H1 (cell line): Measurements from ENCODE around the gene SPDYC. TPM values are rescaled to one million over a fixed set of nuclear protein-coding genes. Genes with fewer than 3 reads are reported as not detected.

ENCODE experiments used
- CTCF ChIA-PET: fragments of 300-600 bp; sonication (Branson Sonifier 250); formaldehyde crosslinking; loops from one replicate; lab custom pipeline; 2021; ENCODE audit not compliant: partially characterized antibody; lab: Charles Lee
- POLR2A ChIA-PET: fragments of 300-600 bp; sonication (Branson Sonifier 250); formaldehyde crosslinking; loops from one replicate; lab custom pipeline; 2021; ENCODE audit warnings: inconsistent platforms; ENCODE audit not compliant: partially characterized antibody; lab: Charles Lee
- DNase-seq, 2 experiments: peaks; one replicate each; pipeline versions ENCODE4 v3.0.0 to v3.0.0-alpha.2; 2010 to 2022; ENCODE audit warnings: low spot score in 2 of 2, low read depth in 1 of 2, mixed read lengths in 1 of 2
- FAIRE-seq: peaks from 2 replicates; lab custom pipeline; 2011; peaks lifted over from hg19 to GRCh38; lab: Jason Lieb, UNC
- H2AFZ ChIP-seq: 2 replicates; pipeline ENCODE4 v1.8.1; 2012; ENCODE audit warnings: low read length, inconsistent platforms
- H2AK5ac ChIP-seq: 2 replicates; pipeline ENCODE4 v1.6.1; 2013; ENCODE audit warnings: low read depth, low read length
- H2BK120ac ChIP-seq: replicated peaks from 2 replicates; pipeline ENCODE3; 2013; ENCODE audit warnings: low read depth, low read length, inconsistent platforms
- H2BK12ac ChIP-seq: 2 replicates; pipeline ENCODE4 v1.6.1; 2013; ENCODE audit warnings: low read depth, low read length
- H2BK15ac ChIP-seq: 2 replicates; pipeline ENCODE4 v1.6.1; 2013; ENCODE audit warnings: low read length
- H2BK20ac ChIP-seq: 2 replicates; pipeline ENCODE4 v1.6.1; 2013; ENCODE audit warnings: low read length
- H2BK5ac ChIP-seq: 2 replicates; pipeline ENCODE4 v1.6.1; 2013; ENCODE audit warnings: low read depth, low read length
- H3K14ac ChIP-seq: 2 replicates; pipeline ENCODE4 v1.6.1; 2013; ENCODE audit warnings: inconsistent platforms; ENCODE audit not compliant: insufficient read length
- H3K18ac ChIP-seq: 2 replicates; pipeline ENCODE4 v1.6.1; 2013; ENCODE audit warnings: low read length; ENCODE audit errors: extremely low read depth
- H3K23ac ChIP-seq: 2 replicates; pipeline ENCODE4 v1.6.1; 2013; ENCODE audit warnings: inconsistent platforms; ENCODE audit not compliant: insufficient read length
- H3K23me2 ChIP-seq: 2 replicates; pipeline ENCODE4 v1.6.1; 2013; ENCODE audit warnings: low read depth, low read length
- H3K27ac ChIP-seq: 2 replicates; pipeline ENCODE4 v1.6.1; 2011; ENCODE audit warnings: low read depth, low read length, inconsistent platforms
- H3K27me3 ChIP-seq, 4 experiments: replicated peaks in 1 of 4; 1 replicate in 1 of 4; 2 replicates in 3 of 4; pipeline versions ENCODE4 v1.6.1 to v1.8.1; 2011 to 2013; ENCODE audit warnings: low read length in 3 of 4, mild to moderate bottlenecking in 3 of 4, inconsistent platforms in 2 of 4, mixed read lengths in 2 of 4, moderate library complexity in 1 of 4; ENCODE audit not compliant: control insufficient read depth in 3 of 4, insufficient read depth in 3 of 4; ENCODE audit errors: extremely low read depth in 1 of 4
- H3K36me3 ChIP-seq, 4 experiments: 2 replicates each; pipeline versions ENCODE4 v1.6.1 to v1.8.1; 2011 to 2013; ENCODE audit warnings: mild to moderate bottlenecking in 4 of 4, low read length in 3 of 4, moderate library complexity in 2 of 4, control low read depth in 1 of 4, inconsistent platforms in 1 of 4; ENCODE audit not compliant: insufficient read depth in 4 of 4, control insufficient read depth in 2 of 4
- H3K4ac ChIP-seq: replicated peaks from 2 replicates; pipeline ENCODE3; 2013; ENCODE audit warnings: low read length, low read depth, mixed read lengths, inconsistent platforms; ENCODE audit not compliant: insufficient read length
- H3K4me1 ChIP-seq, 4 experiments: replicated peaks in 1 of 4; 1 replicate in 1 of 4; 2 replicates in 3 of 4; pipeline versions ENCODE4 v1.6.1 to v1.8.1; 2011 to 2013; ENCODE audit warnings: low read length in 3 of 4, inconsistent platforms in 2 of 4, mixed read lengths in 1 of 4; ENCODE audit not compliant: insufficient read depth in 4 of 4, control insufficient read depth in 3 of 4
- H3K4me2 ChIP-seq, 2 experiments: 2 replicates each; pipeline versions ENCODE4 v1.6.1 to v1.8.1; 2011 to 2013; ENCODE audit warnings: low read depth in 2 of 2, low read length in 2 of 2, control low read depth in 1 of 2, inconsistent platforms in 1 of 2, mild to moderate bottlenecking in 1 of 2; ENCODE audit not compliant: insufficient read depth in 1 of 2
- H3K4me3 ChIP-seq, 4 experiments: fragments of 200-600, 300-600 bp in 1 of 4; sonication (generic), shearing (Covaris generic), sonication (Bioruptor Twin) in 1 of 4; 2 replicates each; pipeline versions ENCODE4 v1.5.1 to v1.8.1; 2011 to 2016; ENCODE audit warnings: low read length in 4 of 4, low read depth in 3 of 4, control low read depth in 2 of 4, inconsistent platforms in 2 of 4, mild to moderate bottlenecking in 2 of 4, mixed read lengths in 1 of 4, moderate library complexity in 1 of 4; ENCODE audit not compliant: insufficient read depth in 2 of 4; ENCODE audit errors: extremely low read depth in 1 of 4
- H3K56ac ChIP-seq: replicated peaks from 2 replicates; pipeline ENCODE3; 2013; ENCODE audit warnings: low read depth, mild to moderate bottlenecking, mixed read lengths, low read length, inconsistent platforms; ENCODE audit not compliant: insufficient read length
- H3K79me1 ChIP-seq: 2 replicates; pipeline ENCODE4 v1.6.1; 2013; ENCODE audit warnings: low read depth, low read length, control low read depth
- H3K79me2 ChIP-seq, 2 experiments: 2 replicates each; pipeline versions ENCODE4 v1.6.1 to v1.8.1; 2012 to 2013; ENCODE audit warnings: low read length in 2 of 2, mild to moderate bottlenecking in 2 of 2, inconsistent platforms in 1 of 2; ENCODE audit not compliant: insufficient read depth in 2 of 2, control insufficient read depth in 1 of 2
- H3K9ac ChIP-seq, 4 experiments: replicated peaks in 1 of 4; 1 replicate in 1 of 4; 2 replicates in 3 of 4; pipeline versions ENCODE4 v1.6.1 to v1.8.1; 2011 to 2013; ENCODE audit warnings: low read depth in 3 of 4, low read length in 3 of 4, control low read depth in 2 of 4, mild to moderate bottlenecking in 2 of 4, moderate library complexity in 2 of 4, inconsistent platforms in 1 of 4; ENCODE audit errors: extremely low read depth in 1 of 4
- H3K9me3 ChIP-seq, 2 experiments: 2 replicates each; pipeline versions ENCODE4 v1.6.1 to v1.8.1; 2012 to 2013; ENCODE audit warnings: mild to moderate bottlenecking in 2 of 2, moderate library complexity in 2 of 2, control low read depth in 1 of 2, inconsistent platforms in 1 of 2, low read depth in 1 of 2, low read length in 1 of 2, mixed read lengths in 1 of 2; ENCODE audit not compliant: insufficient read depth in 2 of 2
- H4K20me1 ChIP-seq, 2 experiments: replicated peaks in 1 of 2; 2 replicates each; pipeline versions ENCODE3 to v1.8.1; 2011 to 2013; ENCODE audit warnings: inconsistent platforms in 2 of 2, low read length in 2 of 2, mild to moderate bottlenecking in 1 of 2; ENCODE audit not compliant: insufficient read depth in 2 of 2, control insufficient read depth in 1 of 2
- H4K5ac ChIP-seq: 2 replicates; pipeline ENCODE4 v1.6.1; 2013; ENCODE audit warnings: low read length, low read depth, mixed read lengths, inconsistent platforms; ENCODE audit not compliant: insufficient read length
- H4K8ac ChIP-seq: 2 replicates; pipeline ENCODE4 v1.8.0; 2013; ENCODE audit warnings: mild to moderate bottlenecking, moderate library complexity, low read length, inconsistent platforms; ENCODE audit not compliant: insufficient read depth; ENCODE audit errors: extremely low read depth
- H4K91ac ChIP-seq: replicated peaks from 2 replicates; pipeline ENCODE3; 2013; ENCODE audit warnings: low read length, mixed read lengths, inconsistent platforms; ENCODE audit not compliant: insufficient read length
- CHD2 ChIP-seq: IDR thresholded peaks from 2 replicates; pipeline ENCODE4 v1.6.1; 2012; ENCODE audit warnings: low read length, improper control_type of control experiment
- KDM1A ChIP-seq: fragments of 200-600, 300-600 bp; sonication (generic); IDR thresholded peaks from 2 replicates; pipeline ENCODE4 v1.7.1; 2016; ENCODE audit warnings: mild to moderate bottlenecking, low read length, borderline replicate concordance
- POLR2A ChIP-seq, 2 experiments: IDR thresholded peaks; 1 replicate in 1 of 2; 2 replicates in 1 of 2; pipeline ENCODE4 v1.6.1; 2011; ENCODE audit warnings: low read depth in 2 of 2, low read length in 2 of 2, mild to moderate bottlenecking in 2 of 2; ENCODE audit errors: control extremely low read depth in 1 of 2
- SP1 ChIP-seq: IDR thresholded peaks from 2 replicates; pipeline ENCODE4 v1.6.1; 2011; ENCODE audit warnings: low read depth, low read length
- SUZ12 ChIP-seq: fragments of 200-600 bp; sonication (generic); IDR thresholded peaks from 2 replicates; pipeline ENCODE4 v1.6.1; 2012; ENCODE audit warnings: mild to moderate bottlenecking, inconsistent platforms, low read length, moderate library complexity, mixed read lengths
- TEAD4 ChIP-seq: IDR thresholded peaks from 2 replicates; pipeline ENCODE4 v1.6.1; 2012; ENCODE audit warnings: low read depth, low read length, inconsistent platforms, mixed read lengths
- WGBS, 2 experiments: shearing (Covaris generic) in 1 of 2; methylation state at CpG; one replicate each; pipeline versions ENCODE4 v1.1.6 to v1.1.7; 2013 to 2015; ENCODE audit warnings: low lambda C conversion rate in 2 of 2, mixed read lengths in 2 of 2, inconsistent platforms in 1 of 2, low coverage in 1 of 2, missing lambda C conversion rate in 1 of 2; ENCODE audit not compliant: insufficient replicate concordance in 2 of 2, insufficient coverage in 1 of 2, insufficient read length in 1 of 2; ENCODE audit errors: extremely low coverage in 1 of 2, missing lambda C conversion rate in 1 of 2; 5-methylcytosine and 5-hydroxymethylcytosine counted together
- polyA plus RNA-seq, 7 experiments: library from polyadenylated mRNA; depleted of rRNA in 3 of 7; stranded (reverse) in 5 of 7; unstranded in 2 of 7; fragments of >200 nt in 5 of 7; fragments of 200-250 nt in 2 of 7; gene quantifications; 1 replicate in 5 of 7; 2 replicates in 1 of 7; 4 replicates in 1 of 7; pipeline versions ENCODE4 v1.2.1 to v1.2.3, GENCODE V29; 2011 to 2013; ENCODE audit warnings: missing spikeins in 2 of 7, mixed read lengths in 2 of 7
- total RNA-seq: library from RNA; stranded (reverse); fragmentation: NEBNext Ultra II Directional; extraction: Animal tissue kit (Norgen Biotek cat#: 25700); gene quantifications from 2 replicates; pipeline ENCODE4 v1.2.1, GENCODE V29; 2021

Gene SPDYC
- total and polyA plus RNA-seq, 2 of the 8 experiments (the other 6 are each of a cell fraction or from before 2014, with no cell fraction given), result 0.15 TPM; not detected in 1

DNA sequence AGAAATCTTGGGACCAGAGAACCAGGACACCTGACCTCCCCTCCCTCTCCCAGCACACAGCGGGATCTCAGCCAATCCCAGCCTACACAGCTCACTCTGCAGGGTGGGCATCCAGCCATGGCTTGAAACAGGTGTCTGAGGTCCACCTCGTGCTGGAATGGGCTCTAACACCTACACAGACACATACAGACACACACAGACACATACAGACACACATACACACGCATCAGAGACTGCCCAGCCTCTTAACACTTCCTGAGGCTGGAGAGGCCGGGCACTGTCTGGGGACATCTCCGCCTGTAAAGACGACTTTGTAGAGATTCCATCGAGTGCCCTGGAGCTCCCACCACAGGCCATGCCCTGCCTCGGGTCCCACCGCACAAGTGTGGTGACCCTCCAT lies 48.4 kb downstream of the SPDYC start:
- no peak overlapping the region for H3K14ac ChIP-seq
- no peak overlapping the region for H4K8ac ChIP-seq
- no peak overlapping the region; the same call in 1 of the 2 replicates for H3K27ac ChIP-seq
- TF ChIP-seq TEAD4 (no peak), SP1 (no peak), SUZ12 (no peak), POLR2A (IDR thresholded peaks at IDR 0.05; ENCODE audit: control extremely low read depth in 1 of 2, low read depth in 2 of 2, low read length in 2 of 2) (no peak), CHD2 (no peak), KDM1A (no peak)
- TF ChIP-seq, all 59 proteins: peak for 0
- no peak overlapping the region for H3K56ac ChIP-seq
- H3K79me1 ChIP-seq, result peaks cover 4% of the 10 kb centered on the region
- no peak overlapping the region; the same call in 1 of the 2 replicates for H2BK5ac ChIP-seq
- H2BK20ac ChIP-seq, result no peak overlapping the region
- H3K9me3 ChIP-seq, result no peaks in the 10 kb centered on the region
- peaks cover 0 to 15% of the 10 kb centered on the region in 2 experiments; a peak in 1 of 4 replicates for H3K79me2 ChIP-seq
- no peak overlapping the region for H2BK12ac ChIP-seq
- H3K27me3 ChIP-seq, result no peaks in the 10 kb centered on the region
- H3K36me3 ChIP-seq, result peaks cover 0 to 5% (median 2%) of the 10 kb centered on the region in 4 experiments; a peak in 2 of 8 replicates
- H4K20me1 ChIP-seq, result peaks cover 0 to 3% of the 10 kb centered on the region in 2 experiments
- WGBS, 2 experiments, result 93% methylated on average over 9 of the region's 9 CpGs; no CpG with 5 or more reads in 1 of the 2 experiments
- H3K4me1 ChIP-seq, result peaks cover 0 to 19% (median 13%) of the 10 kb centered on the region in 4 experiments; a peak in 6 of 7 replicates
- FAIRE-seq (no peak), DNase-seq (no peak)
- no peak overlapping the region for H3K18ac ChIP-seq
- peak overlapping the region; percentile 3; the same call in 1 of the 2 replicates for H2AK5ac ChIP-seq
- H4K91ac ChIP-seq, result no peak overlapping the region
- POLR2A ChIA-PET, result interaction anchor here (0.6 to 18.1 kb wide), 9 partner anchors 8 to 100 kb away, joined by 3 to 324 read pairs (median 6); partner anchors contain the start of gene ZNHIT2
- H3K4ac ChIP-seq, result no peak overlapping the region
- H4K5ac ChIP-seq, result no peak overlapping the region
- no peak overlapping the region for H2BK120ac ChIP-seq
- no peak overlapping the region for H3K23ac ChIP-seq
- no peak overlapping the region for H2AFZ ChIP-seq
- peaks cover 11% of the 10 kb centered on the region; the same call in 1 of the 2 replicates for H3K23me2 ChIP-seq
- CTCF ChIA-PET, result interaction anchor here (0.6 to 15.4 kb wide), 8 partner anchors 9 to 297 kb away, joined by 3 to 258 read pairs (median 4); a partner anchor contains a TSS
- no peak overlapping the region for H3K4me2 ChIP-seq
- no peak overlapping the region for H3K9ac ChIP-seq
- H3K4me3 ChIP-seq, result no peak overlapping the region
- no peak overlapping the region; the same call in 1 of the 2 replicates for H2BK15ac ChIP-seq
